Vein endothelial cell (primary cell): ENCODE data around the gene MARCHF4. TPM values are rescaled to one million over a fixed set of nuclear protein-coding genes. Genes with fewer than 3 reads are reported as not detected.

Experiments
- small RNA-seq: library from RNA; depleted of rRNA; stranded (forward); fragments of <200 nt; gene quantifications from one replicate; pipeline ENCODE3, GENCODE V24; 2012
- total RNA-seq: library from RNA; depleted of rRNA; stranded (reverse); fragments of >200 nt; gene quantifications from 2 replicates; pipeline ENCODE4 v1.2.3, GENCODE V29; 2012

Gene MARCHF4
- total RNA-seq = 4.9 and 5.3 TPM in 2 replicates

GRCh38 chr2:216371721-216372702 lies at the start of gene MARCHF4:
Gene MARCHF4, minus strand, starts transcription at chr2:216372483. Its CDS starts 2,223 bp downstream, at chr2:216370260.

GRCh38 chr2:216412022-216412999 lies 40.0 kb upstream of the MARCHF4 start, which contains the start of gene SMARCAL1:
Gene SMARCAL1, plus strand, starts transcription at chr2:216412484. Its CDS starts 2,221 bp downstream, at chr2:216414705.

Small RNA genes lying within 50 kb of the gene (small RNA-seq; reads per million reads assigned to genes)
- not detected for gene RF00019

Other genes with a start within 250 kb of the MARCHF4 start
- 14.4 and 17.0 TPM in 2 replicates for gene SMARCAL1, start 40.0 kb upstream of the MARCHF4 start, total RNA-seq
- gene RPL37A, start 126.4 kb upstream of the MARCHF4 start, total RNA-seq = 952 and 1,149 TPM in 2 replicates